GM19328 (cell line): ENCODE measurements around the gene GAS6.
"Not testable (repeated sequence)": the region's sequence is repeated elsewhere in the genome, so short reads cannot be mapped to it uniquely, and the experiment has no call there.

Experiments
- ATAC-seq: cut with Tn5 transposase; IDR thresholded peaks from one replicate; pipeline ENCODE4 v1.9.1; 2021; ENCODE audit warnings: mild to moderate bottlenecking, moderate library complexity; ENCODE audit not compliant: unreplicated experiment

The GAS6 gene

GRCh38 chr13:113842336-113843062 is 21.4 kb downstream of the GAS6 start:
- no peak for ATAC-seq

- ATAC-seq, result no peak
These were observed 22.6 kb downstream of the GAS6 start for GRCh38 chr13:113841353-113841650.

- ATAC-seq, result no peak
These were observed 23.1 kb downstream of the GAS6 start for GRCh38 chr13:113840541-113841352.

- ATAC-seq, result no peak
These were observed 24.2 kb downstream of the GAS6 start for GRCh38 chr13:113839536-113840204.

- no peak for ATAC-seq
These were observed 25.1 kb downstream of the GAS6 start for GRCh38 chr13:113838711-113839201.

GRCh38 chr13:113837560-113838355 is 26.1 kb downstream of the GAS6 start:
- ATAC-seq, result no peak

- no peak for ATAC-seq
These were observed 26.9 kb downstream of the GAS6 start for GRCh38 chr13:113836768-113837559.

GRCh38 chr13:113835461-113836270 is 28.2 kb downstream of the GAS6 start:
- no peak for ATAC-seq

GRCh38 chr13:113834496-113835200 is 29.2 kb downstream of the GAS6 start:
- no peak for ATAC-seq

- ATAC-seq, result not testable (repeated sequence)
These were observed 29.9 kb downstream of the GAS6 start for GRCh38 chr13:113834006-113834405.

- ATAC-seq, result no peak
These were observed 30.6 kb downstream of the GAS6 start for GRCh38 chr13:113833111-113833830.

- ATAC-seq, result no peak
These were observed 31.2 kb downstream of the GAS6 start for GRCh38 chr13:113832631-113833030.

GRCh38 chr13:113832205-113832604 is 31.7 kb downstream of the GAS6 start:
- ATAC-seq, result no peak

- no peak for ATAC-seq
These were observed 32.8 kb downstream of the GAS6 start for GRCh38 chr13:113831061-113831460.

GRCh38 chr13:113830426-113830950 is 33.4 kb downstream of the GAS6 start:
- ATAC-seq, result not testable (repeated sequence)

- no peak for ATAC-seq
These were observed 35.5 kb downstream of the GAS6 start for GRCh38 chr13:113828282-113828825.

- no peak for ATAC-seq
These were observed 36.9 kb downstream of the GAS6 start for GRCh38 chr13:113827021-113827420.
